Measurements from ENCODE around the gene NOS3. TPM values are rescaled to one million over a fixed set of nuclear protein-coding genes. Genes with fewer than 3 reads are reported as not detected.

The NOS3 gene
- total and polyA plus RNA-seq, 9 of the 15 experiments (the other 6 are each of a cell fraction or from before 2014, with no cell fraction given): 1.1 to 121 (median 23.6) TPM

DNA sequence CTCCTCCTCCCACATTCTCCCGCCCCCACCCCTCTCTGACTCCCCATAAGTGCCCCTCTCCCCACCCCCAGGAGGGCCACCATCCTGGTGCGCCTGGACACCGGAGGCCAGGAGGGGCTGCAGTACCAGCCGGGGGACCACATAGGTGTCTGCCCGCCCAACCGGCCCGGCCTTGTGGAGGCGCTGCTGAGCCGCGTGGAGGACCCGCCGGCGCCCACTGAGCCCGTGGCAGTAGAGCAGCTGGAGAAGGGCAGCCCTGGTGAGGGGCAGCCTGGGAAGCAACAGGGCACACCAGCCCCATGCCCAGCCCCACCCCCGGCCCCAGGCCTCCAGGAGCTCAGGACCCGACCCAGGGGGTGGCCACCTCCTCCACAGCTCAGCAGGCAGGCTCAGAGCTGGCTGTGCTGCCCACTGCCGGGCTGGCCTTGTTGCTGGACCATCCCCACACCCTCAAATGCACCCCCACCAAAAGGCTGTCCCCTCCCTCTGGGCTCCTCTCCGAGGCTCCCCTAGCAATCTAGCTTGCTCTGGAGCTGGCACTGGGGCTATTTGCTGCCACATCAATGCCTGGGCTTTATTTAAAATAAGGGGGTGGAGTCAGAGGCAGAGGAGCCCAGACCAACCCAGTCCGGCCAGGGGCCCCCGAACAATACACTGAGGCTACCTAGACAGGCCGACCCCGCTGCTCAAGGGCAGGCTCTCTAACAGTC lies 18.7 kb downstream of the NOS3 start (continued):
- TF ChIP-seq CSDE1 (IDR thresholded peaks at IDR 0.05): no peak
- no peak for TF ChIP-seq HCFC1 (IDR thresholded peaks at IDR 0.05; ENCODE audit: low read depth, low read length)
- no peak for TF ChIP-seq HINFP (tag; conservative IDR thresholded peaks at IDR 0.05; ENCODE audit: low read depth)
- no peak for TF ChIP-seq SMARCC2 (IDR thresholded peaks at IDR 0.05; ENCODE audit: low read depth)
- TF ChIP-seq, protein P1, sequence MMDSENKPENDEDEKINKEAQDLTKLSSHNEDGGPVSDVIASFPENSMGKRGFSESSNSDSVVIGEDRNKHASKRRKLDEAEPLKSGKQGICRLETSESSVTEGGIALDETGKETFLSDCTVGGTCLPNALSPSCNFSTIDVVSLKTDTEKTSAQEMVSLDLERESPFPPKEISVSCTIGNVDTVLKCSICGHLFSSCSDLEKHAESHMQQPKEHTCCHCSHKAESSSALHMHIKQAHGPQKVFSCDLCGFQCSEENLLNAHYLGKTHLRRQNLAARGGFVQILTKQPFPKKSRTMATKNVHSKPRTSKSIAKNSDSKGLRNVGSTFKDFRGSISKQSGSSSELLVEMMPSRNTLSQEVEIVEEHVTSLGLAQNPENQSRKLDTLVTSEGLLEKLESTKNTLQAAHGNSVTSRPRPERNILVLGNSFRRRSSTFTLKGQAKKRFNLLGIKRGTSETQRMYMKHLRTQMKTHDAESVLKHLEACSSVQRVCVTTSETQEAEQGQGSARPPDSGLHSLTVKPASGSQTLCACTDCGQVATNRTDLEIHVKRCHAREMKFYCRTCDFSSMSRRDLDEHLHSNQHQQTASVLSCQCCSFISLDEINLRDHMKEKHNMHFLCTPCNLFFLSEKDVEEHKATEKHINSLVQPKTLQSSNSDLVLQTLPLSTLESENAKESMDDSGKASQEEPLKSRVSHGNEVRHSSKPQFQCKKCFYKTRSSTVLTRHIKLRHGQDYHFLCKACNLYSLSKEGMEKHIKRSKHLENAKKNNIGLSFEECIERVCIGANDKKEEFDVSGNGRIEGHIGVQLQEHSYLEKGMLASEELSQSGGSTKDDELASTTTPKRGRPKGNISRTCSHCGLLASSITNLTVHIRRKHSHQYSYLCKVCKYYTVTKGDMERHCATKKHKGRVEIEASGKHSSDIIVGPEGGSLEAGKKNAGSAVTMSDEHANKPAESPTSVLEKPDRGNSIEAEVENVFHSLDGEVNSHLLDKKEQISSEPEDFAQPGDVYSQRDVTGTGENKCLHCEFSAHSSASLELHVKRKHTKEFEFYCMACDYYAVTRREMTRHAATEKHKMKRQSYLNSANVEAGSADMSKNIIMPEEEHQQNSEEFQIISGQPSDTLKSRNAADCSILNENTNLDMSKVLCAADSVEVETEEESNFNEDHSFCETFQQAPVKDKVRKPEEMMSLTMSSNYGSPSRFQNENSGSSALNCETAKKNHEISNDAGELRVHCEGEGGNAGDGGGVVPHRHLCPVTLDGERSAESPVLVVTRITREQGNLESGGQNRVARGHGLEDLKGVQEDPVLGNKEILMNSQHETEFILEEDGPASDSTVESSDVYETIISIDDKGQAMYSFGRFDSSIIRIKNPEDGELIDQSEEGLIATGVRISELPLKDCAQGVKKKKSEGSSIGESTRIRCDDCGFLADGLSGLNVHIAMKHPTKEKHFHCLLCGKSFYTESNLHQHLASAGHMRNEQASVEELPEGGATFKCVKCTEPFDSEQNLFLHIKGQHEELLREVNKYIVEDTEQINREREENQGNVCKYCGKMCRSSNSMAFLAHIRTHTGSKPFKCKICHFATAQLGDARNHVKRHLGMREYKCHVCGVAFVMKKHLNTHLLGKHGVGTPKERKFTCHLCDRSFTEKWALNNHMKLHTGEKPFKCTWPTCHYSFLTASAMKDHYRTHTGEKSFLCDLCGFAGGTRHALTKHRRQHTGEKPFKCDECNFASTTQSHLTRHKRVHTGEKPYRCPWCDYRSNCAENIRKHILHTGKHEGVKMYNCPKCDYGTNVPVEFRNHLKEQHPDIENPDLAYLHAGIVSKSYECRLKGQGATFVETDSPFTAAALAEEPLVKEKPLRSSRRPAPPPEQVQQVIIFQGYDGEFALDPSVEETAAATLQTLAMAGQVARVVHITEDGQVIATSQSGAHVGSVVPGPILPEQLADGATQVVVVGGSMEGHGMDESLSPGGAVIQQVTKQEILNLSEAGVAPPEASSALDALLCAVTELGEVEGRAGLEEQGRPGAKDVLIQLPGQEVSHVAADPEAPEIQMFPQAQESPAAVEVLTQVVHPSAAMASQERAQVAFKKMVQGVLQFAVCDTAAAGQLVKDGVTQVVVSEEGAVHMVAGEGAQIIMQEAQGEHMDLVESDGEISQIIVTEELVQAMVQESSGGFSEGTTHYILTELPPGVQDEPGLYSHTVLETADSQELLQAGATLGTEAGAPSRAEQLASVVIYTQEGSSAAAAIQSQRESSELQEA (IDR thresholded peaks at IDR 0.05; ENCODE audit: low read depth): no peak
- TF ChIP-seq ZKSCAN1 (IDR thresholded peaks at IDR 0.05; ENCODE audit: low read depth, low read length): no peak
- no peak for TF ChIP-seq ZNF3 (CRISPR knock-in tag; IDR thresholded peaks at IDR 0.05)
- TF ChIP-seq PTBP1 (IDR thresholded peaks at IDR 0.05; ENCODE audit: low read depth, low read length): no peak
- no peak; the same call in 1 of the 2 replicates for TF ChIP-seq ZNF212 (CRISPR knock-in tag; IDR thresholded peaks at IDR 0.05)
- 0 out of 2 replicates have a peak, but pooled peaks have one; percentile 20 for TF ChIP-seq LARP7 (IDR thresholded peaks at IDR 0.05)
- TF ChIP-seq JUN (IDR thresholded peaks at IDR 0.05; ENCODE audit: borderline replicate concordance, low read depth, low read length): no peak
- TF ChIP-seq JUN (CRISPR knock-in tag; IDR thresholded peaks at IDR 0.05; ENCODE audit: borderline replicate concordance): no peak
- TF ChIP-seq ELF2 (CRISPR knock-in tag; IDR thresholded peaks at IDR 0.05): peak; percentile 25; the same call in 1 of the 2 replicates
- no peak for TF ChIP-seq ZFP36 (IDR thresholded peaks at IDR 0.05; ENCODE audit: low read depth, low read length, partially characterized antibody)
- no peak; the same call in 1 of the 2 replicates for TF ChIP-seq HDGF (IDR thresholded peaks at IDR 0.05)

Measured in K562 (cell line).